ENCODE results near the gene EML2.

EML2 gene

DNA sequence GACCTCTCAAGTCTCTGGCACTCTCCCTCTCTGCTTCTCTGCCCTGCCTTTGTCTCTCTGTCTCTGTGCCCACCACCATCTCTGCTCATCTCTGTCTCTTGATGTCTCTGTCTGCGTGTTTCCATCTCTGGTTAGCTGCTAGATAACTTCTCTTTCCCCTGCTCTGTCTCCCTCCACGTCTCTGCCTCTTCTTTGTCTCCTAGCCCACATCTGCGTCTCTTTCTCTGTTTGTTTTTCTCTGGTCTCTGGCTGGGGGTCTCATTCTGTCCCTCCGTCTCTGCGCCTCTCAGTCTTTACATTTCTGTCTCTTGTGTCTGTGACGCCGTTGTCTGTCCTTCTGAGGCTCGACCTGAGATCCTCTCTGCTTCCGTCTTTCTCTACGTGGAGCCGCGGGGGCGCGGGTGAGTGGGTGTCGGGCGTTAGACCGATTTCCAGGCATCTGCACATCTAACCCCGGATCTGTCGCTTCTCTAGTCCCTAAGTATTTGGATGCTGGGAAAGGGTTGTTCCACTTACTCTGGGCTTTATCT is 29.2 kb upstream of the EML2 start:
- Histone ChIP-seq H3K4me3 (ENCODE audit: low read depth in 1 of 2, low read length in 2 of 2) (peak overlapping the region; percentile 52 to 53), H3K9me3 (ENCODE audit: control insufficient read depth in 1 of 2, low read length in 2 of 2) (no peaks in the 10 kb centered on the region), H3K27me3 (ENCODE audit: low read depth, low read length) (peaks cover 33% of the 10 kb centered on the region), H3K27ac (ENCODE audit: low read length) (no peak overlapping the region), H3K36me3 (ENCODE audit: control insufficient read depth in 1 of 2, insufficient read depth in 2 of 2, low read length in 2 of 2) (no peaks in the 10 kb centered on the region), H3K4me1 (ENCODE audit: control insufficient read depth in 1 of 2, insufficient read depth in 2 of 2, low read length in 2 of 2) (peaks cover 7 to 25% of the 10 kb centered on the region in 2 donors)

DNA sequence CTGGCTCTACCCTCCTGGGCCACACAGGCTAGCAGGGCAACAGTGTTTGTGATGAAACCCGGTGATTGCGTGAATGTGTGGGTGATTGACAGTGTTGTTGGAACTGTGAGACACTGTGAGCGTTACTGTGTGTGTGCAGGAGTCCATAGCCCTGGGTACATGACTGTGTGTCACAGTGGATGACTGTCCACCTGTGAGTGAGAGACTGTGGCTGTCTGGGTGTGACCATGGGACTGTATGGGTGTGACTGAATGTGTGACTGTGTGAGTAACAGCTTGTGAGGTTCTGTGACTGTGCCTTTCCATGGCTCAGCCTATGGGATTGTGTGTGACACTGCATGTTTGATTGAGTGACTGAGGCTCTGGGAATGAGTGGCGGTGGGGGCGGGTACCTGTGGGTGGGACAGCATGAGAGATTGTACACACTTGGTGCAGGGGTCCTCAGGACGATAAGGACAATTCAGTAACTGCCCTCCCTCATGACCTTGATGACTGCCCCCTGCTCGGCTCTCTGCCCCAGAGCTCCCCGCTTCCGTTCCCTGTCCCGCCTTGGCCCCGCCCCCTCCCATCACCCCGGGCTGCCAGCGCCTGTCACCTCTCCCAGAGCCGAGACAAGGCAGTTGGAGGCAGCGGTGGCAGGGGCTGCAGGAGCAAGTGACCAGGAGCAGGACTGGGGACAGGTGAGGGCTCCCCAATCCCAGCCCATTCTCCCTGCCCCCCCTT is 28.6 kb upstream of the EML2 start, which contains the start of gene GIPR:
Gene GIPR (plus strand): TSS at position 602 of the 722 bp plus-strand sequence. CDS start 1,300 bp downstream, outside the sequence.
- peaks cover 33% of the 10 kb centered on the region for H3K27me3 ChIP-seq (ENCODE audit: low read depth, low read length)
- no peaks in the 10 kb centered on the region for H3K9me3 ChIP-seq (ENCODE audit: control insufficient read depth in 1 of 2, low read length in 2 of 2)
- peak within 1 kb of the TSS; percentile 52 to 53 for H3K4me3 ChIP-seq (ENCODE audit: low read depth in 1 of 2, low read length in 2 of 2)
- H3K4me1 ChIP-seq (ENCODE audit: control insufficient read depth in 1 of 2, insufficient read depth in 2 of 2, low read length in 2 of 2): peaks cover 7 to 25% of the 10 kb centered on the region in 2 donors
- H3K27ac ChIP-seq (ENCODE audit: low read length): no peak within 1 kb of the TSS
- no peaks in the 10 kb centered on the region for H3K36me3 ChIP-seq (ENCODE audit: control insufficient read depth in 1 of 2, insufficient read depth in 2 of 2, low read length in 2 of 2)

DNA sequence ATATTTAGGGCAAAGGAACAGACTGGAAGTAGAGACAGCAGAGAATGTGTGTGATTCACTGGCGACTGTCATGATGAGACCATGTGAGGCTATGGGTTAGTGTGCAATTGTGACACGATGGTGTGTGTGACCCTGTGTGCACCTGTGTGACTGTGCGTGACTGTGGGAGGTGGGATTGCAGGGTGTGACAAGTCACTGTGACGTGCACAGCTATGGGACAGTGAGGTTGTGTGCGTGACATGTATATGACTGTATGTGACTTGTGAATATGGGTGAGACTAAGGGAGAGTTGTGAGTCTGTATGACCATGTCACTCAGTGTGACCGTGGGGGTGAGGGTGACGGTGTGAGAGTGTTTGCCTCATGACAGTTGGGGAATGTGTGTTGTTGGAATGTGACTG is 25.4 kb upstream of the EML2 start:
- Histone ChIP-seq H3K27me3 (ENCODE audit: low read depth, low read length) (peaks cover 17% of the 10 kb centered on the region), H3K4me1 (ENCODE audit: control insufficient read depth in 1 of 2, insufficient read depth in 2 of 2, low read length in 2 of 2) (peaks cover 7 to 16% of the 10 kb centered on the region in 2 donors), H3K9me3 (ENCODE audit: control insufficient read depth in 1 of 2, low read length in 2 of 2) (no peaks in the 10 kb centered on the region), H3K36me3 (ENCODE audit: control insufficient read depth in 1 of 2, insufficient read depth in 2 of 2, low read length in 2 of 2) (no peaks in the 10 kb centered on the region), H3K4me3 (ENCODE audit: low read depth in 1 of 2, low read length in 2 of 2) (no peak overlapping the region), H3K27ac (ENCODE audit: low read length) (no peak overlapping the region)

DNA sequence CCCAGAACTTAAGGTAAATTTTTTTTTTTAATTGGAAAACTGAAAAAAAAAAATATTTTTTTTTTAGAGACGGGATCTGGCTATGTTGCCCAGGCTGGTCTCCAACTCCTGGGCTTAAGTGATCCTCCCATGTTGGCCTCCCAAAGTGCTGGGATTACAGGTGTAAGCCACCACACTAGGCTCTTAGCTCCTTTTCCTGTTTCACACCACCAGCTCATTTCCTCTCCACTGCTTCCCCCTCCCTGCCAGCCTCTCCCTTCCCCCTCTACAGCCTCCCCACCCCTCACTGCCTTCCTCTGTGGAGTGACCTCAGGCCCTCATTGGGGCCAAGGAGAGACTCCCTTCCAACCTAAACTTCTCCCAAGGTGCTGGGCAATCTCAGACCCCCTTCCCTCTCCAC is 24.6 kb upstream of the EML2 start:
- Histone ChIP-seq H3K27me3 (ENCODE audit: low read depth, low read length) (peaks cover 10% of the 10 kb centered on the region), H3K4me3 (ENCODE audit: low read depth in 1 of 2, low read length in 2 of 2) (no peak overlapping the region), H3K27ac (ENCODE audit: low read length) (no peak overlapping the region)

DNA sequence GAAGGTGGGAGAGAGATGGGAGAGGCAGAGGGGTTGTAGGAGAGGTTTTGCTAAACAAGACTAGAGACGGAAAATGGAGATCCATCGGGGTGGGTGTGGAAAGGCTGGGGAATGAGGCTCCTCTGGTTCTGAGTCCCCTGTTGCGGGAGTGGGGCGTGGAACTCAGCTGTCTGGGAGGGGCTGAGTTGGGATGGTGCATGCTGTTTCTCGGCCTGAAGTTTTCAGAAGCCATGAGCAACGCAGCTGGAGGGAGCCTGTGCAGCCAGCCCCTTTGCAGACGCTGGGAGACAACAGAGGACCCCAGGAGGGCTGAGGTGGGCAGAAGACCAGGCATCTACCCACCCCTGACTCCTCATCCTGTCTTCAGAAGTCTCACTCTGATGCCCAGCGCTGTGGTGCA is 21.4 kb upstream of the EML2 start:
- Histone ChIP-seq H3K9me3 (ENCODE audit: control insufficient read depth in 1 of 2, low read length in 2 of 2) (no peaks in the 10 kb centered on the region), H3K27me3 (ENCODE audit: low read depth, low read length) (no peaks in the 10 kb centered on the region), H3K27ac (ENCODE audit: low read length) (no peak overlapping the region), H3K4me1 (ENCODE audit: control insufficient read depth in 1 of 2, insufficient read depth in 2 of 2, low read length in 2 of 2) (no peaks in the 10 kb centered on the region), H3K36me3 (ENCODE audit: control insufficient read depth in 1 of 2, insufficient read depth in 2 of 2, low read length in 2 of 2) (no peaks in the 10 kb centered on the region), H3K4me3 (ENCODE audit: low read depth in 1 of 2, low read length in 2 of 2) (no peak overlapping the region)

More for the DNA sequence above, 24.6 kb upstream of the EML2 start:
- H3K36me3 ChIP-seq (ENCODE audit: control insufficient read depth in 1 of 2, insufficient read depth in 2 of 2, low read length in 2 of 2): no peaks in the 10 kb centered on the region
- H3K9me3 ChIP-seq (ENCODE audit: control insufficient read depth in 1 of 2, low read length in 2 of 2): no peaks in the 10 kb centered on the region
- peaks cover 6 to 8% of the 10 kb centered on the region in 2 donors for H3K4me1 ChIP-seq (ENCODE audit: control insufficient read depth in 1 of 2, insufficient read depth in 2 of 2, low read length in 2 of 2)

DNA sequence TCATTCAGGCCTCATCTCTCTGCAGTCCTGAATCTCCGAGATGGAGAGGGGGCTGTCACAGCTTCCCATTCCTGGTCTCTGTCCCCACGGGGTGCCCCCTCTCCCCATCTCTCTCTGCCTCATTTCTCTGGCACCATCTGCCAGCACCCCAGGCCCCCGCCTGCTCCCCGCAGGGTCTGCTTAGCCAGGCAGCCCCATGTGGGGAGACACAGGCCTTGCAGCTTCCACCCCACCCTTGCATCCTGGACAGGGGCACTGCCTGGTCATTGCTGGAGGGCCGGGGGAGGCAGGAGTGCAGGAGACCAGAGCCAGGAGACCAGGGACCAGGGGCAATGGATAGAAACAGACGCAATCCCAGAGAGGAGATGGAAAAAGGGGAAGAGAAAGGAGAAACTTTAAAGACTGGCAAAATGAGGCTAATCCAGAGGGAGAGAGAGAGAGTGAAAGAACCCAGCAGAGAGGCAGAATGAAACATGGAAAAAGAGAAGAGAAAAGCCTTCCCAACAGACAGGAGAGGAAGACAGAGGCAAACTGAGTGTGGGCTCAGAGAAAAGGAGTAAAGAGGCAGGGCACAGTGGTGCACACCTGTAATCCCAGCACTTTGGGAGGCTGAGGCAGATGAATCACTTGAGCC is 20.0 kb upstream of the EML2 start:
- Histone ChIP-seq H3K4me3 (ENCODE audit: low read depth in 1 of 2, low read length in 2 of 2) (no peak overlapping the region), H3K9me3 (ENCODE audit: control insufficient read depth in 1 of 2, low read length in 2 of 2) (no peaks in the 10 kb centered on the region), H3K4me1 (ENCODE audit: control insufficient read depth in 1 of 2, insufficient read depth in 2 of 2, low read length in 2 of 2) (no peaks in the 10 kb centered on the region), H3K36me3 (ENCODE audit: control insufficient read depth in 1 of 2, insufficient read depth in 2 of 2, low read length in 2 of 2) (no peaks in the 10 kb centered on the region), H3K27me3 (ENCODE audit: low read depth, low read length) (no peaks in the 10 kb centered on the region), H3K27ac (ENCODE audit: low read length) (no peak overlapping the region)

DNA sequence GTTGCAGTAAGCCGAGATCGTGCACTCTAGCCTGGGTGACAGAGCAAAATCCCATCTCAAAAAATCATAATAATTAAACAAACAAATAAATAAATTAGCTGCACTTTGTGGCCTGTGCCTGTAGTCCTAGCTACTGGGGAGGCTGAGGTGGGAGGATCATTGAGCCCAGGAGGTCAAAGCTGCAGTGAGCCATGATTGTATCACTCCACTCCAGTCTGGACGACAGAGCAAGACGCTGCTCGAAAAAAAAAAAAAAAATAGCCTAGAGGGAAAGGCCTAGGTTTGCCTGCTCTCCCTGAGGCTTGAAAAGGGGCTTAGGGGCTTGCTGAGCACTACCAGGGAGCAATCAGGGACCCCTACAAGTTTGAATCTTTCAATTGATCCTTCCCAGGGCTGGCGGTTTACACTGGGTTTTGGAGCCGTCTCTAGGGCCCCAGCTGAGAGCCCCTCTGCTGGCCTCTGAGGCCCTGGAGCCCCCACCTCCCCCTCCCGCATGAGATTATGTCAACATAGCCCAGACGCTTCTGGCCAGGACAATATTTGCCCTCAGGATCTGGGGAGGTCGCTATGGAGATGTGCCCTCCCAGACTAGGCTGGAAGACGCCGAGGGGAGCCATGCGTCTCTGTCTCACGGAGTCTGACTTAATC is 18.4 kb upstream of the EML2 start:
- no peaks in the 10 kb centered on the region for H3K9me3 ChIP-seq (ENCODE audit: control insufficient read depth in 1 of 2, low read length in 2 of 2)
- no peaks in the 10 kb centered on the region for H3K4me1 ChIP-seq (ENCODE audit: control insufficient read depth in 1 of 2, insufficient read depth in 2 of 2, low read length in 2 of 2)
- no peaks in the 10 kb centered on the region for H3K36me3 ChIP-seq (ENCODE audit: control insufficient read depth in 1 of 2, insufficient read depth in 2 of 2, low read length in 2 of 2)

DNA sequence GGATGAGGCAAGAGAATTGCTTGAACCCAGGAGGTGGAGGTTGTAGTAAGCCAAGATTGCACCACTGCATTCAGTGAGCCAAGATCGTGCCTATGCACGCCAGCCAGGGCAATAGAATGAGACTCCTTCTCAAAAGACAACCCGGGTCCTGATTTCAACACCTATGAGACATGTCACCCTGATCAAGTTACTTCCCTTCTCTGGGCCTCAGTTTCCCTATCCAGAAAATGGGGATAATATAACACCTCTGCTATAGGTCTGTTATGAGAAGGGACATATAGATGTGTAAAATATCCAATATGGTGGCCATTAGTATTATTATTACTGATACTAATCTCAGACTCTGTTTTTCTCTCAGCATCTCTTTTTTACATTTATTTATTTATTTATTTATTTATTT is 15.9 kb upstream of the EML2 start:
- Histone ChIP-seq H3K27ac (ENCODE audit: low read length) (no peak overlapping the region), H3K27me3 (ENCODE audit: low read depth, low read length) (no peaks in the 10 kb centered on the region), H3K4me3 (ENCODE audit: low read depth in 1 of 2, low read length in 2 of 2) (no peak overlapping the region), H3K36me3 (ENCODE audit: control insufficient read depth in 1 of 2, insufficient read depth in 2 of 2, low read length in 2 of 2) (no peaks in the 10 kb centered on the region), H3K4me1 (ENCODE audit: control insufficient read depth in 1 of 2, insufficient read depth in 2 of 2, low read length in 2 of 2) (no peaks in the 10 kb centered on the region), H3K9me3 (ENCODE audit: control insufficient read depth in 1 of 2, low read length in 2 of 2) (no peaks in the 10 kb centered on the region)

More for the DNA sequence above, 18.4 kb upstream of the EML2 start:
- H3K4me3 ChIP-seq (ENCODE audit: low read depth in 1 of 2, low read length in 2 of 2): no peak overlapping the region
- H3K27ac ChIP-seq (ENCODE audit: low read length): no peak overlapping the region
- no peaks in the 10 kb centered on the region for H3K27me3 ChIP-seq (ENCODE audit: low read depth, low read length)

DNA sequence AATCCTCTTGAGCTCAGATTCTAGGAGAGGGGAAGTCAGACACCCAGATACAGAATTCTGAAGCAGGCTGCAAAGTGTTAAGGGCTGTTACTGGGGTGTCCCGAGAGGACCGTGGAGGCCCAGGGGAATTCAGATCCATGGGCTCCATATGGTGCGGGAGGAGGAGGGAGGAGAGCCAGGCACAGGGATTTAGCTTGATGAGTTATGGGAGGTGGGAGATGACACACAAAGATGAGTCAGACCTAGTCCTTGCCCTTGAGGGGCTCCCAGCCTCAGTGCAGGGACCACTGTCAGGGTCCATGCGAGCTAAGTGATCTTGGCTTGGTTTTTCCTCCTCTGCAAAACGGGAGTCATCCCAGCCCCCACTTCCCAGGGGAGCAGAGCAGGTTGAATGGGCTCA is 14.4 kb upstream of the EML2 start:
- H3K4me1 ChIP-seq (ENCODE audit: control insufficient read depth in 1 of 2, insufficient read depth in 2 of 2, low read length in 2 of 2): no peaks in the 10 kb centered on the region

DNA sequence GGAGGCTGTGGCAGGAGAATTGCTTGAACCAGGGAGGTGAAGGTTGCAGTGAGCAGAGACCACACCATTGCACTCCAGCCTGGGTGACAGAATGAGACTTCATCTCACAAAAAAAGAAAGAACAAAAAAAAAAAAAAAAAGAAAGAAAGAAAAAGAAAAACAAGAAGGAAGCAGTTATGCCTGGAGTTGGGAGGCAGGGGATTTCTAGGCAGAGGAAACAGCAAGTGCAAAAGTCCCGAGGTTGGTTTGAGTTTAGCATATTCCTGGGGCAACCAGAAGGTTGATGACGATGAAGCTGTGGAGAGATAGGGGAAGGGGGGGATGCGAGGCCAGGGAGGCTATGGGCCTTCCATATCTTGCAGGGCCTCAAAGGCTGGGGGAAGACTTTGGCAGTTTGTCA is 11.5 kb upstream of the EML2 start:
- H3K9me3 ChIP-seq (ENCODE audit: control insufficient read depth in 1 of 2, low read length in 2 of 2): no peaks in the 10 kb centered on the region
- H3K4me3 ChIP-seq (ENCODE audit: low read depth in 1 of 2, low read length in 2 of 2): no peak overlapping the region
- H3K27me3 ChIP-seq (ENCODE audit: low read depth, low read length): peaks cover 6% of the 10 kb centered on the region
- H3K27ac ChIP-seq (ENCODE audit: low read length): no peak overlapping the region
- no peaks in the 10 kb centered on the region for H3K36me3 ChIP-seq (ENCODE audit: control insufficient read depth in 1 of 2, insufficient read depth in 2 of 2, low read length in 2 of 2)
- H3K4me1 ChIP-seq (ENCODE audit: control insufficient read depth in 1 of 2, insufficient read depth in 2 of 2, low read length in 2 of 2): peaks cover 0 to 4% of the 10 kb centered on the region in 2 donors

More for the DNA sequence above, 14.4 kb upstream of the EML2 start:
- Histone ChIP-seq H3K27ac (ENCODE audit: low read length) (no peak overlapping the region), H3K9me3 (ENCODE audit: control insufficient read depth in 1 of 2, low read length in 2 of 2) (no peaks in the 10 kb centered on the region), H3K4me3 (ENCODE audit: low read depth in 1 of 2, low read length in 2 of 2) (no peak overlapping the region), H3K27me3 (ENCODE audit: low read depth, low read length) (no peaks in the 10 kb centered on the region), H3K36me3 (ENCODE audit: control insufficient read depth in 1 of 2, insufficient read depth in 2 of 2, low read length in 2 of 2) (no peaks in the 10 kb centered on the region)

DNA sequence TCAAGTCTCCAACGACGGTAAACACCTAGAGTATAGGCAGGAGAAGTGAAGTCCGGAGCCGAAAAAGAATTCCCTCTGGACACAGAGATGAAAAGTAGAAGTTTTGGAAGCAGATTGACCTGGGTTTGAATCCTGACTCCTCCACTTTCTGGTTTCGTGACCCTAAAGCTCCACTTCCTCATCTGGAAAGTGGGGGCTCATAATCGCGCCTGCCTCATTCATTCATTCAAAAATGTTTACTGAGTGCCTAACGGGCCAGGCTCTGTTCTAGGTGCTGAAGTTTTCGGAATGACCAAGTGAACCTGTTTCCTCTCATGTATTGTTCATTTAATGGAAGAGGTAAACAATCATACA is 7.1 kb upstream of the EML2 start:
- no peak overlapping the region for H3K27ac ChIP-seq (ENCODE audit: low read length)
- H3K4me3 ChIP-seq (ENCODE audit: low read depth in 1 of 2, low read length in 2 of 2): peak overlapping the region in 1 of 2 donors; percentile 26

More for the DNA sequence above, 7.1 kb upstream of the EML2 start:
- H3K36me3 ChIP-seq (ENCODE audit: control insufficient read depth in 1 of 2, insufficient read depth in 2 of 2, low read length in 2 of 2): no peaks in the 10 kb centered on the region
- peaks cover 0 to 32% of the 10 kb centered on the region in 2 donors for H3K4me1 ChIP-seq (ENCODE audit: control insufficient read depth in 1 of 2, insufficient read depth in 2 of 2, low read length in 2 of 2)
- no peaks in the 10 kb centered on the region for H3K9me3 ChIP-seq (ENCODE audit: control insufficient read depth in 1 of 2, low read length in 2 of 2)
- H3K27me3 ChIP-seq (ENCODE audit: low read depth, low read length): peaks cover 11% of the 10 kb centered on the region

Measured in muscle layer of duodenum (tissue), 2 donors.